ENCODE data around the gene TNFAIP3.

Gene TNFAIP3

DNA sequence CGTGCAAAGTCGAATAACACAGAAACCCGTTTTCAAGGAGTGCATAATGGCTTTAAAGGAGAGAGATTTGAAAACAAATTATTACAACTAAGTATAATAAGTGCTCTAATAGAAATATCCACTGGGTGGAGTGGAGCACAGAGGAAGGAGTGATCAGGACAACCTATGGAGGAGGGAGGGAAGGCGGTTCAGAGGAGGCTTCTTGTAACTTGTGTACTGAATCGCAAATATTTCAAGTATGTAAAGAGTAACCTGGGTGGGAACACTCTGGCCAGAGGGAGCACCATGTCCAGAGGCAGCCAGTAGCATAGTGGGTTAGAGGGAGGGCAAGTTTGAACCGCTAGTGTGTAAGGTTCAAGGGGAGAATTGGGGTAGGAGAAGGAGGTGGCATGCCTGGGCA, 21.6 kb upstream of the TNFAIP3 start:
- no peak for DNase-seq

DNA sequence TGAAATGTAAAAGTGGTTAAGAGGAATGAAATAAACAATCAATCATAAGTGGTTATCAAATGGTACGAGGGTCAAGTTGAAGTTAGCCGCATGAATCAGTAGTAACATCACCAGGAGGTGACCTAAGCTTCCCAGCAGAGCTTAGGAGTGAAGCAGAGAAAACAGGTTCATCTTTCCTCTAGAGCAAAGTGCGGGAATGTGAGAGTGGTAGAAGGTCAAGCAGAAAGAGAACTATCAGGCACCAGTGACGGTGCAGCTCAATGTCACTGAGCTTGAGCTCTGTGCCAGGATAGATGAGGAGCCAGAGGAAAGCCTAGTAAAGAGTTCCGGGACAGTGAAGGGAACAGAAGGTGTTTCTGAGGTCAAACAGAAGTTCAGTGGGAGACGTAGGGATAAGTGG, 20.8 kb upstream of the TNFAIP3 start:
- DNase-seq, result no peak

DNA sequence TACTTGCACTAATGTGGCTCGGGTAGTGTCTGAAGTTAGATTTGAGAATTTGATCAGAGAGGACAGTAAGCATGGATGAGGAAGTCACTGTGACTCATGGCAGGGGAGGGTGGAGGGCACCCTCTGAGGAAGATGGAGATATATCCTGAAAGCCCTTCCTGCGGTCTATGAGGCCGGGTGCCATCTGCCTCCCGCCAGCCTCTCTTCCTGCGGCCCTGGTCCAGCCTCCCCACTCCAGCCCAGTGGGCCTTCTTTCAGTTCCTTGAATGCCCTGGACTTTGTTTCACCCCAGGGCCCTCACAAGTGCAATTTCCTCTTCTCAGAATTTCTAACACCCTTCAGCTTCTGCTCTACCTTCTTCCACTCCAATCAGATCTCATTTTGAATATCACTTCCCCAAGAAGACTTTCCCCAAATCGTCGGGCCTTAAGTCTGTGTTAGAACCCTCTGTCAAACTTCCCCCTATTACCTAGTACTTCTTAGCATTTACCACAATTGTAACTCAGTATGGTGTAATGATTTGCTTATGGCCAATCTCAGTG, 20.2 kb upstream of the TNFAIP3 start:
- no peak for DNase-seq

DNA sequence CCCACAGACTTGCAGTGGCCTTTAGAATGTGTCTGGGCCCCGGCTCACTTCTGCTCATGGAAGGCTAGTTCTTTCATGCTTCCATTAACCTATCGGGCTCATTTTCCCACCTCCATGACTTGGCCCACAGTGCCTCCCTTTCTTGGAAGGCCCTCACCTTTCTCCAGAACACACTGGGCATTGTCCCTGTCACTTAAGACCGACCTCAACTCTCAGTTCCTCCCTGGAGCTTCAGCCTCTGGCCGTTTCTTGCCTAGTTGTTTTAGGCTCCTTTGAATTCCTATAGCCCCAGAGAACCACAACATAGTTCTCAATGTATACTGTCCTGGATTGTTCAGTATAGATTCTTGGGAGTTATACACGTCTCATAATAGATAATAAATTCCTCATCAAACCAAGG, 19.3 kb upstream of the TNFAIP3 start:
- no peak for DNase-seq

DNA sequence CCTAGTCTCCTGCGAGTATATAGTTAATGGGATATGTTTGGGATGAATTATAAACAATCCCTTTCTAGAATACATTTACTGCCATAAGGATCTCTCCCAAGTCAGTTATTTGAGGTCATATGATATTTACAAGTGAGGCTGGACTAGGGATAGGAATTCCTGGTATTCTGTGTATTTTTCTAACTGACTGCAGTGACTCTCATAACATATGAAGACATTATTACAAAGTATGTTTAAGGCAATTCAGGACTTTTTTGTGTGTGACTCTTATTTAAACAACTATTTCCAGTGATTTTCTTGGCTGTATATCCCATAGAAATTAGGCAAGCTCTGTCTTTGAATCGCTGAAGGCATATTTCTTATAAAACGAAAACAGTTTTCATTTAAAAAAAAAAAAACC, 18.4 kb upstream of the TNFAIP3 start:
- no peak for DNase-seq

DNA sequence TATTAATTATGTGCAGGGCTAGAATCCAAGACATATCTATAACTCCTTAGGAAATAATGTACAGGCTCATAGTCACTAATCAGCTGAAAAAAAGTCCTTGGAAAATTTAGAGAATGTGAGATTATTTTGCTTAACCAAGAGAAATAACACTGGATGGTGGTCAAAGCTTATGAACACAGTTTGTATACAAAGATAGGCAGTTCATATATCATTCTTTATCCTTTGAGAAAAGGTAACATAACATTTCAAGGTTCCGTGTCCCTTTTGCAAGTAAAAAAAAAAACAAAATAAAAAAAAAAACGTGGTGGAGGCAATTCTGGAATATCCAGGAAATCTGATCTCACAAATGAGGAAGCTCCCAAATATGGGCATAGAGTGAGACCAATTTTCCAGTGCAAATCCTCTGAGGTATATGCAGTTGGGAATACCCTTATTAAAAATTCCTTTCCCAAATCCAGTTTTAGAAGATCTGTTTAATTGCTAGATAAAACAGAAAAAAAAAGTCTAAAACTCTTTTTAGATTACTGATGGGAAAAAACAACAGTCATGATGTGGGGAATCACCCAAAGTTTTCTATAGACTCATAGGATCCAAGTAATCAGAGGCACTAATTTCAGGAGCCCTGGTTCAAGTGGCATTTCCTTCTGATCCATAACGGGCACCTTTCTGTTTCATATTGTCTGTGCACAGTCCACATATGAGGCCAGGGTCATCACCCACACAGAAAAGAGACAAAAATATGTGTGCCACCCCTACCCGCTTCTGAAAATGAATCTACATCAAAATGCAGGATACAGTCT, 17.7 kb upstream of the TNFAIP3 start:
- DNase-seq, result no peak

DNA sequence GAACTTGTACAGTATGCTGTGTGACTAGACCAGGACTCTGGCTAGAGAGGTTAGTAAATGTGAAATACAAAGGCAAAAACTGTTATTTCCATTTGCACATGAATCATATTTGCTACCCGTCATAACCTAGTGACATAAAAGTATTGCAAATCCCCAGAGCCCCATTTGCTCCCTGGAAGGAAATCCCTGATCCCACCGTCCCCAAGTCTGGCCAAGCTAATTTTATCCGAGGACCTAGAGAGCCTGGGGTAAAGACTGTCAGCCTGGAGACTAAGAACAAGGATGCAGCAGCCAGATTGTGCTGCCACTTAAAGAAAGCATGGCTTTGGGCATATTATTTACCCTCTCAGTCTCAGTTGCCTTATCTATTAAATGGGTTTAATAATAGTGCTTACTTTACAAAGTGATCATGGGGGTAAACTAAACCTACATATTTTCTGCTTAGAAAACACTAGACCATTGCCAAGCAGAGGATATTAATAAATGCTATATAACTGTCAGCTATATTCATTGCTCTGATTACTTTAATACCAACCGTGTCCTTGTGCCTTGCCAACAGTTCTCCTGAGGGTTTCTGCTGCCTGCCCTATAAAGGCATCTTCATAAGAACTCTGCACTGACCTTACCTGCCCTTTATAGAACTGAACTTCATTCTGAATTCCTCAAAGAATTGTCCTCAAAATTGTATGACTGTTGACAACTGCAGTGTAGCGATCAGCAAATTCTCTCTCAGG, 16.9 kb upstream of the TNFAIP3 start:
- DNase-seq, result no peak

DNA sequence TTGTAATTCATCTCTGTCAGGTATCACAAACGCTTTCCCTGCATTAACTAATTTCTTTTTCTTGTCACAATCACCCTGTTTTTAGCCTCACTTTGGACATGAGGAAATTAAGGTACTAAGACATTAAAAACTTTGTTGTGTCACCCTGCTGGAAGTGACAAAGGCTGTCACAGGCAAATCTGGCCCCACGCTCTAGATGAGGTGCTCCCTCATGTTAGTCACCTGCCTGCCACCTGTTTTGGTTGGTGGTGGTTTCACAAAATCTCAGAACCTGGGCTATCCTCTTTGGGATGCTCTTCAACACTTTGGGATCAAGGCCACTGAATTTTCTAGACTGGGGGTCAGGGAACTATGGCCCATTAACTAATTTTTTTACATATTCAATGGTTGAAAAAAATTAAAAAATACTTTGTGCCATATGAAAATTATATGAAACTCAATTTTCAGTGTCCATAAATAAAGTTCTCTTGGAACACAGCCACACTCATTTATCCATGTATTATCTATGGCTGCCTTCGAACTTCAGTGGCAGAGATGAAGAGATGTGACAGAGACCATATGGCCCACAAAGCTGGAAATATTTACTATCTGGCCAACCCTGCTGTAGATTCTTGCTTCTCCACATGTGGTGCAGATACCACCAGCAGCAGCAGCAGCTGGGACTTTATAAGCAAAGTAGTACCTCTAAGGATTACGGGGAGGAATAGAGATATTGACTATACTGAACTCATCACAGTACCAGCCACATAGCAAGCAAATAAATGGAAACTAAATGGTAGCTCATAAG, 16.1 kb upstream of the TNFAIP3 start:
- no peak for DNase-seq

DNA sequence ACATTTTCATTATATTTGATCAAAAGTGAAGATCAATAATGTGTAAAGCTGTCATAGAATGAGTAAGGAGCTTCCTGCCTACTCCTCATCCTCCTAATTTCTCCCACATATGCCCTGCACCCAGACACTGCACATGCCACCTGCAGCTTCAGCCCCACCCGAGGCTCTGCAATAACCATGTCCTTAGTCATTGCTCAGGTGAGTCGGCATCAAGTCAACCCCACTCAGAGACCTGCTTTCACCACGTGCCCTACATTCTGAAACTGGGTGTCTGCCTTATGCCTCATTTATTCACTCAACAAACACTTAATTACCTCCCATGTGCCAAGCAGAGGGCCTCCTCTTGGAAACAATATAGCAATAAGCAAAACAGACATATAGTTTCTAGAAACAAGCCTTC, 15.4 kb upstream of the TNFAIP3 start:
- DNase-seq, result no peak

DNA sequence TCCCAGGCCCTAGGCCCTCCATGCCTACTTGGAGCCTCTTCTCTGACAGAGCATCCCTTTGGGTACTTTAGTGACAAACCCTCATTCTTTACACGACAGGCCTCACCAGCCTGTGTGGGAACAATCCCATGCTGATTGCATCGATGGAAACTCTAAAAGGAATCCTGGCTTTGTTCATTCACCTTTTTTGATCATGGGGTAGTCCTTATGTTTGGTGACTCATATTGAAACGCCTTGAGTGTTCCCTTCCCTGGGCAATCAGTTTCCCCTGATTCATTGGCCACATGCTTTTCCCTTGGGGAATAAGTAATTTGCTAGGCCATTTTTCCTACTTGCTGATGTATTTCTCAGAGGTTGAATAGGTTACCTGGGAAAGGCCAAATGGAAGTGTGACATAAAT, 14.7 kb upstream of the TNFAIP3 start:
- DNase-seq, result no peak

DNA sequence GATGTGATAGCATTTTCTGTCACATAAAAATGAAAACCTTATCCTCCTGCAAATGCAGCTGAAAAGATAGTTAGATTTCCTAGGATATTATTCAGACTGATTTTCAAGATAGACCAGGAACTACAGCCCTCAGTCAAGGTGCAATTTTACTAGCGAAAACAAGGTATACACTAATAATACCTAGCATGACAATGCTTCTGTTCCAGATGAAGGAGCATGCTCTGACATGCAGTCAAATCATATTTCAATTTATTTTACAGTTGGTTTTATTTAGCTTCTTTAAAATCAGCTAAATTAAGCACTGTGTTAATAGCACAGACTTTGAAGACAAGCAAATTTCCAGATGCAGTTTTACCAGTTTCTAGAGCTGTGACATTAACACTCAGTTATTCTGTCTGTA, 14.2 kb upstream of the TNFAIP3 start:
- DNase-seq, result no peak

DNA sequence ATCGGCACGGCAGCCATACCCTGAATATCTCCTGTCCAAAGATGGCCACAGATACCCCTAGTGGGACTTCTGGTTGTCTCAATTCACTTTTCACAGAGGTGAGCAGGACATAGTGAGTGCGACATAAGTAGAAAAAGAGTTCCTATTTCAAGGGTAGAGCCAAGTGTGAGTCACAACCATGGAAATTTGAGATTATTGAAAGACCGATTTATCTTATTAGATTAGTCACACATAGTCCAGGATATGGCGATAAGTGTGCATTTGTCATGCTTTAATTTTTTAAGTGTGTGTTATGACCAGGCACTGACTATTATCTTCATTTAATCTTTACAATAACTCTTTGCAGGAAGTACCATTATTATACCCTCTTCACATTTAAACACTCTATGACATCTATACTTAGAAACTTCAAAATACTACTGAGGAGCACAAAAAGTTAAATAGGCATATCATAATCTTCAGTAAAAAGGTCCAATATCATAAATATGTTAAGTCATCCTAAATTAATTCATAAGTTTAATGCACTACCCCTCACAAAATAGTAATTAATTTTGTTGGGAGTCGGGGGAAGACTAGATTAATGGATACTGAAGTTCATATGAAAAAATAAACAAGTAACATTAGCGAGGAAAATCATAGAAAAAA, 13.4 kb upstream of the TNFAIP3 start:
- DNase-seq, result no peak

DNA sequence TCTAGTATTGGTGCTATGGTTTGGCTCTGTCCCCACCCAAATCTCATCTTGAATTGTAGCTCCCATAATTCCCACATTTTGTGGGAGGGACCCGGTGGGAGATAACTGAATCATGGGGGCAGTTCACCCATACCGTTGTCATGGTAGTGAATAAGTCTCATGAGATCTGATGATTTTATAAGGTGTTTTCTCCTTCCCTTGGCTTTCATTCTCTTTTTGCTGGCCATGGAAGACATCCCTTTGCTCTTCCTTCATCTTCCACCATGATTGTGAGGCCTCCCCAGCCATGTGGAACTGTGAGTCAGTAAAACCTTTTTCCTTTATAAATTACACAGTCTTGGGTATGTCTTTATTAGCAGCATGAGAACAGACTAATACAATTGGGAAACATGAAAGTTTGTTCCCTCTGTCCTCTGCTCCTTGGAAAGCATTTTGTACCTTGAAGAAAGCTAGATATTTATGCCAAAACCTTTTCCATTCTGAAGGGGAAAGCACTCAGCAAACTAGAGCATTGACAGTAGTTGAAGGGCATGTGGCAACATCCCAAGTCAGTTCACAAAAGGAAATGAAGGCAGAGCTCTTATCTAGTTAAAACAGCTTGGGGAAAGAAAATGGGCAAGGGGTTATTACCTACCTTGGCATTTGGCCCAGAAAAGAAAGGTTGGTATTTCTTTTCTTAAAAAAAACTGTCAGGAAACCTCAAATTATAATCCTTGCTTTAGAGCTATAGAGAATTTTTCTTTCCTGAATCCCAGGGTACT, 10.7 kb upstream of the TNFAIP3 start:
- no peak for DNase-seq

DNA sequence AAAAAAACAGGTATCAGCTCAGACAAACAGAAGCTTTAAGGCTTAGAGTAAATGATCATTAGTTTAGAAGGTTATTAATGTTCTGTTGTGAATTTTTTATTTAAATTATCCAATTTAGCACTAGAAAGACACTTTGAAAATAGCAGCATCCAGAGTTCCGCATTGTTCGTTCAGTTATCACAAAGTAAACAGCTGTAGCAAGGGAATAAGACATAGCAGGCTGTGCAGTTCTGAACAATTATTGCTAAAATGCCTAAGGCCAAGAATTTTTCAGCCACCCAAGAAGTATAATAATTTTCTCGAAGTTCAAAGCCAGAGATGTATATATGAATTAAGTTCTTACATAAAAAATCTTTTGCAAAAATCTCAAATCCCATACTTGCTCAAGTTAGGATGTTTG, 8.0 kb upstream of the TNFAIP3 start:
- no peak for DNase-seq

DNA sequence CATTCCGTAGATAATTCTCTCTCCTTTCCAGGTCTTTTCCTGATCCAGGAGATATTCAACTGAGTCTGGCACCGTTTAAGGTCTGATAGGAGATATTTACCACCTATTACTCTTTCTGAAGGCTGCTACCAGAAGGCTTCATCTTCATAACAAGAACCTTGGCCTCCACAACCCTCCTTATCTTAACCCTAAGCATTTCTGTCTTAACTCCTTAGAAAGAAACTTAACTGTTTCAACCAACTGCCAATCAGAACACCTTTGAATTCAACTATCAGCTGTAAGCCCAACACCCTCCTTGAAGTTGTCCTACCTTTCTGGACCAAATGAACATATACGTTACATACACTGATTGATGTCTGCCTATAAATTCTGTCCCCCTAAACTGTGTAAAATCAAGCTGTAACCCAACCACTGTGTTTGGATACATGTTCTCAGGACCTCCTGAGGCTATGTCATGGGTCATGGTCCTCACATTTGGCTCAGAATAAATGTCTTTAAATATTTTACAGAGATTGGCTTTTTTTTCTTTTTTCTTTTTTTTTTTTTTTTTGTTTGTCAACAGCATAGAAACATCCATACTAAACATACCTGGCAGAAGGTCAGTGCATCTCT, 6.6 kb upstream of the TNFAIP3 start:
- DNase-seq, result no peak

DNA sequence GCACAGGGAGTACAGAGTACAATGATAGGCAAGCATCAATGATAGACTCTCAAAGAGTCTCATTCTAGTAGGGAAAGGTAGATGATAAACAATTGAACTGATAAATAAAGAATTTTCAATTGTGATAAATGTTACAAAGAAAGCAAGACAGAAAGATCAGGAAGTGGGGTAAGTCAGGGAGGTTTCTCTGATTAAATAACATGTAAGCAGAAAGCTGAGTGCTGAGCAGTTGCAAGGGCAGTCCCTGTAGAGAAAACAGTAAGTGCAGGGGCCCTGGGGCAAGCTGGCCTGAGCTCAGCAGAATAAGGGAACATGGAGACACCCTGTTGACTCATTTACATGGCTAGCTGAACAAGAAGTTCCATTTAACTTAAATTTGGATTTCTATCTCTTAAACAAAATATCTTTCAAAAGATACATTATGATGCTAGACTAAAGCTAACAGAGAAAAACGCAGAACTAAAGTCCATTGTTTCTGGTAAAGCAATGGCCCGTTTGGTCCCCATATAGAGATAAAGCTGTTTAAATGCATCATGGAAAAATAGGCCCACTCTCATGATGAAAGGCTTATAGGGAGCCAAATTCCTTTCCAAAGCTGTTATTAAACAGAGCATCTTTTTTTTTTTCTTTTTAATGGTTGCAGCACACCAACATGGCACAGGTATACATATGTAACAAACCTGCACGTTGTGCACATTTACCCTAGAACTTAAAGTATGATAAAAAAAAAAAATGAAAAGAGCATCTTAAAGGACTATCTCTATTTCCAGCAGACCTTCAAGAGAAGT, 5.3 kb upstream of the TNFAIP3 start:
- no peak for DNase-seq

DNA sequence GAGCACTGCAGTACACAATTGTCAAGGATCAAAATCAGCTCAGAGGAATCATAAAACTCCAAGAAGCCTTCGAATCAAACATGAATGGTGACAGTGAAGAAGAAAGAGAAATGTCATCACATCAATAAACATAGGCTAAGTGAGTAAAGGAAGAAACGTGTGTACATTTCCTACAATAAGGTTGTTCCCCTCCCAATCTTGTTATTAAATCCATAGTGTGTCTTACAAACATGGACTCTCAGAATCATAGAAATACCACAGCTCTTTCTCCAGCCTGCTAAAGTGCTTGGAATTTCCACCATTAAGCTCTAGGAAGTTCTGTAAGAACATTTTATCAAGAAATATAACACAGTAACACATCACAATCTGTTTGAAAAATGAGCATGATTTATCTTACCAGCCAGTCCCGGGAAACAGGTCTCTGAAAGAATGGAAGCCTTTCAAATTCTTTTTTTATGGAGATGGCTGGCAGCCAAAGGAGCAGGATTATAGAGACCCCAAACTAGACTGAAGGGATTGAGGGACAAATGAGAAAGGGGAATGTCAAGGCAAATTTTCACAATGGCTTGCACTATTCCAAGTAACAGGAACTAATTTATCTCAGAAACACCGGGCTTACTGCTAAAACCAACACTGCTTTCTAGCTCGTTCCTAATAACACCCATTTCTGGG, 4.5 kb upstream of the TNFAIP3 start:
- DNase-seq, result no peak

DNA sequence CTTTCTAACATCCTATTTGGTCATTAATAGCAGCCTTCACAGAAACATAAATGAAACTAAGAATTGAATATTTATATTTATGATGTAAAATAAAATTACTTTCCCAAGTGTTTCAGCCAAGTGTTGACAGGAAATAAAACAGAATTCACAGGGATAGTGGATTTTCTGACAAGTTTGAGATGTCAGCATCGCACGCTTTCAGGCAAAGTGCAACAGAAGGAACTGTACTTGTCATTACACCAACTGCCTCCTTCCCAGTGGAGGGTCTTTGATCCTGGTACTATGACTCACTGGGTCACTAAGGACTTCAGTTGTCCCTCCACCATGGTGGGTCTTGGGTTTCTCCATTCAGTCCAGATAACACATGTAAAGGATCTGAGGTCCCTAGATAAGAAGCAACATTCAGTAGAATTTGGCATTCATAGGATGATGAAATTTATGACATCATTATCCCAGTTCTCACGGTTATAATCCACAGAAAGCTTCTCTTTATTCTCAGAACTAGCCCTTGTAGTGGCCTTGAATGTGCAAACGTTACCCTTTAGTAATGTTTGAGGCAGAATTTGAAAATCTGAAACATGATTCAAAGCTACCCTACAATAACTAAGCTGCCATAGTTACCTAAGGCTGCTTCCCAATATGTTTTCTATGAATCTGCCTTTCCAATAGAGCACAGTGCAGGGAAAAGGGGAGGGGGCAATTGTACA, 3.8 kb upstream of the TNFAIP3 start:
- no peak for DNase-seq

DNA sequence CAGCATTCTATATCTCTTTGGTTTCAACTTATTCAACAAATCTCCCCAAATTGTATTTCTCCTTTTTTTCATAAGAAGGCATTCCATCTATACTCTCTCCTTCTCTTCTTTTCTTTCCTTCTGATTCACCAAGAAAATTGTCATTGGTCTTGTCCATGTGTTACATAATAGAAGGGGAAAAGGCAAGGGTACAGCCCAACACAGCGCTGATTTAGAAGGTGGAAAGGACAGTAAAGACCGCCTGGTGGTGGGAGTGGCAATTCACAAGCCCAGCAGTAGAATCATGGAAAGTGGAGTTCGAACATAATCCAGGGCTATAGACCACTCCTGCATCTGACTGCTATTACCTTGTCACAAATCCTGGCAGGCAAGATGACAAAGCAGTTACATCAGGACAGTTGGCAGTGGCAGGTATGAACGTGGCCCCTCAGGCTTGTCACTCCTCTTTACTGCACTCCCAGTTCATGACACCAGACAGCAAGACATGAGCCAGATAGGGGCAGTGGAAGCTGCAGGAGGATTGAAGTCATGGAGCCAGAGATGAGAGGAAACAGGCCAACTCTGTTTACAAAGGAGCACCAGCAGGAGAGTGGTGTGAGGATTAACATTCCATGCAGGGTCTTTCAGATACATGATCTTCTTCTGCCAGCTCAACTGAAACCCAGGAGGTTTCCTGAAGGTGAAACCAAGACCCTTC, 2.1 kb upstream of the TNFAIP3 start:
- DNase-seq, result no peak

Data from COR-L47 (cell line).